Gastroesophageal sphincter (tissue), 3 donors: ENCODE measurements around the gene SFXN2.

Source experiments
- EP300 ChIP-seq: sonication (generic); formaldehyde crosslinking; IDR thresholded peaks from one replicate; pipeline ENCODE4 v1.6.1; 2017; ENCODE audit warnings: antibody characterized with exemption, mild to moderate bottlenecking
- POLR2A ChIP-seq, 2 donors: fragments of 450-650 bp; IDR thresholded peaks; one replicate each; pipeline ENCODE4 v1.6.1; 2017; ENCODE audit warnings: antibody characterized with exemption in 2 of 2, mild to moderate bottlenecking in 2 of 2, moderate library complexity in 1 of 2
- POLR2AphosphoS5 ChIP-seq: sonication (generic); formaldehyde crosslinking; IDR thresholded peaks from one replicate; pipeline ENCODE4 v1.6.1; 2017; ENCODE audit warnings: antibody characterized with exemption
- TF ChIP-seq, protein P1 (sequence below), 4 experiments: fragments of 200-600 bp in 2 of 4; fragments of 450-650 bp in 2 of 4; sonication (generic) in 1 of 4; IDR thresholded peaks; one replicate each; pipeline ENCODE4 v1.5.1; 2017 to 2019; ENCODE audit warnings: antibody characterized with exemption in 4 of 4, mild to moderate bottlenecking in 2 of 4, moderate library complexity in 2 of 4

DNA sequence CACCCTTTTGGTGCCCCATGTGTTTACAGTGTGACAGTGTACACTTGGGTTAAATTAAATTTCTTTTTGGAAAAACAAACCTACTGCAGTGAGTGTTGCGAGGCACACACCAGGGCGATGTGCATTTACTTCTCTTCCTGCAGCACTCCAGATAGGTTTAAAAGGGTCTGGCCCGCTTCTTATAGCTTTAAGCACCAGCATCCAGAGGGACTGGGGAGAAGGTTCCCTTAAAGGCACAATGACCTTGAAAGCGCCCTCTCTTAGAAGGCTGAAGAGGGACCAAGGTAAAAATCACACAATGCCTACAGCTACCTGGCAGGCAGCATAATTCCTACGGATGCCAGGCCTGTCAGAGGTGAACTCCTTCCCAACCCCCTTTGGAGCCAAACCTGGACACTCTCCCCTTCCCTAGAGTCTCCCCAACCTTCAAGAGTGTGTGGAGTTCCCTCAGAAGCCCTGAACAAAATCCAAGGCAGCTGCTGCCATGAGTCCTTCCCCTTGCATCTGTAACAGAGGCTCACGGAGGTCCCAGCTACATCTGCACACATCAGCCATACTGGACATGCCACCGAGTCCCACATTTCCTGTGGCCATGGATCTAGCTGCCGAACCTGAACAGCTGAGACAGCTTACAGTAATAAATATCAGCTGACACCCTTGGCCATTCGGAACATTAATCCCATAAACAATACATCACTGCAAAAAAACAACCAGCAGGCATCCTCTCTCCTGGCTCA, 36.9 kb upstream of the SFXN2 start:
- no peak for TF ChIP-seq POLR2A (IDR thresholded peaks at IDR 0.05)
- TF ChIP-seq EP300 = no peak
- TF ChIP-seq, protein P1, sequence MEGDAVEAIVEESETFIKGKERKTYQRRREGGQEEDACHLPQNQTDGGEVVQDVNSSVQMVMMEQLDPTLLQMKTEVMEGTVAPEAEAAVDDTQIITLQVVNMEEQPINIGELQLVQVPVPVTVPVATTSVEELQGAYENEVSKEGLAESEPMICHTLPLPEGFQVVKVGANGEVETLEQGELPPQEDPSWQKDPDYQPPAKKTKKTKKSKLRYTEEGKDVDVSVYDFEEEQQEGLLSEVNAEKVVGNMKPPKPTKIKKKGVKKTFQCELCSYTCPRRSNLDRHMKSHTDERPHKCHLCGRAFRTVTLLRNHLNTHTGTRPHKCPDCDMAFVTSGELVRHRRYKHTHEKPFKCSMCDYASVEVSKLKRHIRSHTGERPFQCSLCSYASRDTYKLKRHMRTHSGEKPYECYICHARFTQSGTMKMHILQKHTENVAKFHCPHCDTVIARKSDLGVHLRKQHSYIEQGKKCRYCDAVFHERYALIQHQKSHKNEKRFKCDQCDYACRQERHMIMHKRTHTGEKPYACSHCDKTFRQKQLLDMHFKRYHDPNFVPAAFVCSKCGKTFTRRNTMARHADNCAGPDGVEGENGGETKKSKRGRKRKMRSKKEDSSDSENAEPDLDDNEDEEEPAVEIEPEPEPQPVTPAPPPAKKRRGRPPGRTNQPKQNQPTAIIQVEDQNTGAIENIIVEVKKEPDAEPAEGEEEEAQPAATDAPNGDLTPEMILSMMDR (IDR thresholded peaks at IDR 0.05) = no peak
- no peak for TF ChIP-seq POLR2AphosphoS5
